ENCODE results near the gene CRYBB3.
"Not testable (repeated sequence)": the region's sequence is repeated elsewhere in the genome, so short reads cannot be mapped to it uniquely, and the experiment has no call there.

The CRYBB3 gene

GRCh38 chr22:25207553-25208157 is 8.0 kb downstream of the CRYBB3 start:
- no peak for DNase-seq

GRCh38 chr22:25208328-25208727 is 8.7 kb downstream of the CRYBB3 start:
- no peak for DNase-seq

GRCh38 chr22:25208743-25209505 is 9.3 kb downstream of the CRYBB3 start:
- DNase-seq, result no peak

GRCh38 chr22:25210793-25211192 is 11.1 kb downstream of the CRYBB3 start:
- no peak for DNase-seq

- DNase-seq, result no peak
Measured at GRCh38 chr22:25212337-25212736, 12.7 kb downstream of the CRYBB3 start.

- DNase-seq, result no peak
Measured at GRCh38 chr22:25213221-25213620, 13.6 kb downstream of the CRYBB3 start.

GRCh38 chr22:25216230-25216629 is 16.6 kb downstream of the CRYBB3 start:
- no peak for DNase-seq

- no peak for DNase-seq
Measured at GRCh38 chr22:25219211-25219689, 19.6 kb downstream of the CRYBB3 start, which contains the start of gene CRYBB2. CRYBB2 (plus strand) TSS chr22:25219639; CDS start chr22:25221430, 1,791 bp downstream.

- DNase-seq, result no peak
Measured at GRCh38 chr22:25219948-25220442, 20.3 kb downstream of the CRYBB3 start.

- no peak for DNase-seq
Measured at GRCh38 chr22:25221790-25222189, 22.1 kb downstream of the CRYBB3 start.

GRCh38 chr22:25223269-25223850 is 23.7 kb downstream of the CRYBB3 start:
- no peak for DNase-seq

GRCh38 chr22:25228822-25229221 is 29.2 kb downstream of the CRYBB3 start:
- no peak for DNase-seq

- not testable (repeated sequence) for DNase-seq
Measured at GRCh38 chr22:25230760-25231159, 31.1 kb downstream of the CRYBB3 start.

- no peak for DNase-seq
Measured at GRCh38 chr22:25232301-25232700, 32.6 kb downstream of the CRYBB3 start.

- DNase-seq, result not testable (repeated sequence)
Measured at GRCh38 chr22:25233706-25234105, 34.0 kb downstream of the CRYBB3 start.

- DNase-seq, result peak; percentile 19
Measured at GRCh38 chr22:25235547-25236290, 36.1 kb downstream of the CRYBB3 start.

- no peak for DNase-seq
Measured at GRCh38 chr22:25236417-25236816, 36.8 kb downstream of the CRYBB3 start.

- no peak for DNase-seq
Measured at GRCh38 chr22:25237503-25237902, 37.8 kb downstream of the CRYBB3 start.

- not testable (repeated sequence) for DNase-seq
Measured at GRCh38 chr22:25238058-25238457, 38.4 kb downstream of the CRYBB3 start.

GRCh38 chr22:25255169-25255568 is 55.5 kb downstream of the CRYBB3 start:
- DNase-seq, result not testable (repeated sequence)

Data from effector CD4-positive, alpha-beta T cell (primary cell).